H9 (cell line): ENCODE data around the gene NRG3. TPM values are rescaled to one million over a fixed set of nuclear protein-coding genes. Genes with fewer than 3 reads are reported as not detected.

Experiments used
- DNase-seq: peaks from one replicate; pipeline ENCODE4 v3.0.0-alpha.2; 2017
- H2AFZ ChIP-seq: one replicate; pipeline ENCODE4 v1.6.1; 2013; ENCODE audit warnings: mild to moderate bottlenecking, low read length, control low read depth, moderate library complexity
- H2AK5ac ChIP-seq: 2 replicates; pipeline ENCODE4 v1.6.1; 2013; ENCODE audit warnings: low read length, control low read depth, mixed read lengths; ENCODE audit not compliant: insufficient read length
- H2BK120ac ChIP-seq: one replicate; pipeline ENCODE4 v1.6.1; 2013; ENCODE audit warnings: low read depth, mild to moderate bottlenecking, low read length, control low read depth, inconsistent platforms; ENCODE audit not compliant: poor library complexity, severe bottlenecking
- H2BK12ac ChIP-seq: 2 replicates; pipeline ENCODE4 v1.6.1; 2013; ENCODE audit warnings: low read length, control low read depth, mixed read lengths, low read depth; ENCODE audit not compliant: insufficient read length
- H2BK15ac ChIP-seq: 2 replicates; pipeline ENCODE4 v1.6.1; 2013; ENCODE audit warnings: low read depth, low read length, control low read depth
- H2BK20ac ChIP-seq: one replicate; pipeline ENCODE4 v1.6.1; 2013; ENCODE audit warnings: low read depth, mild to moderate bottlenecking, low read length, control low read depth, inconsistent platforms; ENCODE audit not compliant: poor library complexity, severe bottlenecking
- H2BK5ac ChIP-seq: 2 replicates; pipeline ENCODE4 v1.6.1; 2013; ENCODE audit warnings: low read length, control low read depth, mixed read lengths; ENCODE audit not compliant: insufficient read length
- H3K14ac ChIP-seq: 2 replicates; pipeline ENCODE4 v1.6.1; 2013; ENCODE audit warnings: low read length, control low read depth; ENCODE audit not compliant: insufficient read depth
- H3K18ac ChIP-seq: 2 replicates; pipeline ENCODE4 v1.6.1; 2013; ENCODE audit warnings: low read depth, mild to moderate bottlenecking, mixed read lengths, low read length, control low read depth; ENCODE audit not compliant: insufficient read length
- H3K23ac ChIP-seq: 2 replicates; pipeline ENCODE4 v1.6.1; 2013; ENCODE audit warnings: low read length, control low read depth, mixed read lengths, low read depth; ENCODE audit not compliant: insufficient read length
- H3K23me2 ChIP-seq: 2 replicates; pipeline ENCODE4 v1.6.1; 2013; ENCODE audit warnings: low read depth, mild to moderate bottlenecking, mixed read lengths, low read length, control low read depth; ENCODE audit not compliant: insufficient read length, poor library complexity, severe bottlenecking
- H3K27ac ChIP-seq: 2 replicates; pipeline ENCODE4 v1.5.1; 2013; ENCODE audit warnings: low read length, control low read depth, mixed read lengths, low read depth; ENCODE audit not compliant: insufficient read length
- H3K27me3 ChIP-seq: 2 replicates; pipeline ENCODE4 v1.6.1; 2013; ENCODE audit warnings: low read length, control low read depth, inconsistent platforms; ENCODE audit not compliant: insufficient read depth
- H3K4ac ChIP-seq: 2 replicates; pipeline ENCODE4 v1.6.1; 2013; ENCODE audit warnings: low read depth, mild to moderate bottlenecking, control low read depth, inconsistent platforms, low read length, moderate library complexity
- H3K4me1 ChIP-seq: 2 replicates; pipeline ENCODE4 v1.6.1; 2013; ENCODE audit warnings: low read length, control low read depth, inconsistent platforms; ENCODE audit not compliant: insufficient read depth
- H3K4me2 ChIP-seq: 2 replicates; pipeline ENCODE4 v1.6.1; 2013; ENCODE audit warnings: low read length, control low read depth, mixed read lengths; ENCODE audit not compliant: insufficient read length, insufficient read depth
- H3K56ac ChIP-seq: 2 replicates; pipeline ENCODE4 v1.6.1; 2013; ENCODE audit warnings: low read depth, mild to moderate bottlenecking, mixed read lengths, low read length, control low read depth; ENCODE audit not compliant: insufficient read length
- H3K79me1 ChIP-seq: 2 replicates; pipeline ENCODE4 v1.6.1; 2013; ENCODE audit warnings: low read depth, mild to moderate bottlenecking, moderate library complexity, low read length, control low read depth, inconsistent platforms; ENCODE audit not compliant: insufficient read depth, poor library complexity, severe bottlenecking
- H3K79me2 ChIP-seq: 2 replicates; pipeline ENCODE4 v1.6.1; 2013; ENCODE audit warnings: low read length, control low read depth, inconsistent platforms; ENCODE audit not compliant: insufficient read depth
- H3K9ac ChIP-seq: 2 replicates; pipeline ENCODE4 v1.6.1; 2013; ENCODE audit warnings: low read length, control low read depth, mixed read lengths; ENCODE audit not compliant: insufficient read length; ENCODE audit errors: extremely low read depth
- H3K9me3 ChIP-seq: one replicate; pipeline ENCODE4 v1.6.1; 2013; ENCODE audit warnings: low read depth, low read length, inconsistent platforms; ENCODE audit not compliant: control insufficient read depth
- H3T11ph ChIP-seq: one replicate; pipeline ENCODE4 v1.6.1; 2013; ENCODE audit warnings: mild to moderate bottlenecking, low read length, control low read depth, inconsistent platforms
- H4K20me1 ChIP-seq: one replicate; pipeline ENCODE4 v1.6.1; 2013; ENCODE audit not compliant: control insufficient read depth, insufficient read length, insufficient read depth
- H4K5ac ChIP-seq: 2 replicates; pipeline ENCODE4 v1.6.1; 2013; ENCODE audit warnings: low read depth, mild to moderate bottlenecking, mixed read lengths, low read length, control low read depth; ENCODE audit not compliant: insufficient read length
- H4K8ac ChIP-seq: replicated peaks from 2 replicates; pipeline ENCODE4 v1.6.1; 2013; ENCODE audit warnings: low read length, control low read depth, mixed read lengths, low read depth; ENCODE audit not compliant: insufficient read length
- H4K91ac ChIP-seq: 2 replicates; pipeline ENCODE4 v1.6.1; 2013; ENCODE audit warnings: low read depth, mild to moderate bottlenecking, moderate library complexity, mixed read lengths, low read length, control low read depth; ENCODE audit not compliant: insufficient read length
- H3K27ac Mint-ChIP-seq, 3 experiments: 2 replicates in 2 of 3; 3 replicates in 1 of 3; pipeline ENCODE4 v1.8.0; 2020 to 2021; ENCODE audit warnings: mixed read lengths in 3 of 3, mild to moderate bottlenecking in 1 of 3, moderate library complexity in 1 of 3
- H3K27me3 Mint-ChIP-seq: 2 replicates; pipeline ENCODE4 v1.8.0; 2021; ENCODE audit warnings: low read depth, mild to moderate bottlenecking, moderate library complexity, mixed read lengths
- H3K36me3 Mint-ChIP-seq, 3 experiments: 2 replicates in 2 of 3; 3 replicates in 1 of 3; pipeline ENCODE4 v1.8.0; 2020 to 2021; ENCODE audit warnings: low read depth in 3 of 3, mixed read lengths in 3 of 3; ENCODE audit not compliant: insufficient read depth in 1 of 3
- H3K4me1 Mint-ChIP-seq, 2 experiments: 2 replicates each; pipeline ENCODE4 v1.8.0; 2020; ENCODE audit warnings: mixed read lengths in 2 of 2
- H3K4me3 Mint-ChIP-seq, 2 experiments: 2 replicates in 1 of 2; 3 replicates in 1 of 2; pipeline ENCODE4 v1.8.0; 2020 to 2021; ENCODE audit warnings: mild to moderate bottlenecking in 2 of 2, mixed read lengths in 2 of 2, moderate library complexity in 1 of 2
- H3K9me3 Mint-ChIP-seq, 2 experiments: 2 replicates in 1 of 2; 3 replicates in 1 of 2; pipeline ENCODE4 v1.8.0; 2020; ENCODE audit warnings: mild to moderate bottlenecking in 2 of 2, mixed read lengths in 2 of 2, moderate library complexity in 1 of 2
- WGBS: extraction: QIAGEN DNeasy Blood & Tissue Kit; methylation state at CpG from one replicate; pipeline ENCODE4 v1.1.7; 2013; ENCODE audit warnings: missing lambda C conversion rate, low lambda C conversion rate, mixed read lengths; ENCODE audit not compliant: insufficient read length; ENCODE audit errors: extremely low coverage; 5-methylcytosine and 5-hydroxymethylcytosine counted together
- total RNA-seq: library from RNA; stranded (reverse); gene quantifications from 2 replicates; pipeline ENCODE4 v1.2.1, GENCODE V29; 2021
- TF ChIP-seq, protein P1 (sequence below): fragments of 200-600 bp; sonication (generic); conservative IDR thresholded peaks from 3 replicates; pipeline ENCODE4 v1.8.0; 2021; ENCODE audit warnings: antibody characterized with exemption, mild to moderate bottlenecking

Gene NRG3
- total RNA-seq, 1 experiment from 2014 or later, result 1.6 TPM

DNA sequence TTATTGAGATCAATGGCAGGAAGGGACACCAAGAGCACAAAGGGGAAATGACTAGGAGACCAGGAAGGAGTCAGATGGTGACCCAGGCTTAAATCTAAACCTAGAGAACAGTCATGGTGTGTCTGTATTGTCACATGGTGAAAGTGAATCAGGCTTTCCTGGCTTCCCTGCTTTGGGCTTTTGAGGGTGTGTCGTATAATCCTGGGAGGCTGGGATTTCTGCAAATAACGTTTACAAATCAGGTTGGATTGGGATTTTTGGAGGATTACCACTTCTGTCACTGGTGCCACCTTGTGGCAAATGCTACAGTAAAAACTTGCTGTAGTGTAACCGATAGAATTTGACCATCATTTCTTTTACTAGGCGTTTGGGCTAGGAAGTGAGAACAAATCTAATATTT lies 502.6 kb downstream of the NRG3 start:
- Histone ChIP-seq H3K23me2 (no peaks in the 10 kb centered on the region), H4K8ac (no peak overlapping the region), H3K14ac (no peak overlapping the region), H3K4me1 (no peaks in the 10 kb centered on the region), H2BK120ac (no peak overlapping the region), H3K27ac (no peak overlapping the region), H2AFZ (no peak overlapping the region), H3K56ac (no peak overlapping the region), H2BK20ac (no peak overlapping the region), H2BK15ac (no peak overlapping the region), H4K20me1 (no peaks in the 10 kb centered on the region), H2BK12ac (no peak overlapping the region), H3K18ac (no peak overlapping the region), H3K79me2 (no peaks in the 10 kb centered on the region), H2AK5ac (no peak overlapping the region), H3K9me3 (no peaks in the 10 kb centered on the region), H3K23ac (no peak overlapping the region), H3K4me2 (no peak overlapping the region), H4K91ac (no peak overlapping the region), H3K79me1 (no peaks in the 10 kb centered on the region), H3K4ac (no peak overlapping the region), H4K5ac (no peak overlapping the region), H3K27me3 (no peaks in the 10 kb centered on the region), H3T11ph (no peak overlapping the region), H3K9ac (no peak overlapping the region), H2BK5ac (no peak overlapping the region)
- H3K4me1 Mint-ChIP-seq, result no peaks in the 10 kb centered on the region
- no peak overlapping the region for H3K4me3 Mint-ChIP-seq
- TF ChIP-seq, protein P1, sequence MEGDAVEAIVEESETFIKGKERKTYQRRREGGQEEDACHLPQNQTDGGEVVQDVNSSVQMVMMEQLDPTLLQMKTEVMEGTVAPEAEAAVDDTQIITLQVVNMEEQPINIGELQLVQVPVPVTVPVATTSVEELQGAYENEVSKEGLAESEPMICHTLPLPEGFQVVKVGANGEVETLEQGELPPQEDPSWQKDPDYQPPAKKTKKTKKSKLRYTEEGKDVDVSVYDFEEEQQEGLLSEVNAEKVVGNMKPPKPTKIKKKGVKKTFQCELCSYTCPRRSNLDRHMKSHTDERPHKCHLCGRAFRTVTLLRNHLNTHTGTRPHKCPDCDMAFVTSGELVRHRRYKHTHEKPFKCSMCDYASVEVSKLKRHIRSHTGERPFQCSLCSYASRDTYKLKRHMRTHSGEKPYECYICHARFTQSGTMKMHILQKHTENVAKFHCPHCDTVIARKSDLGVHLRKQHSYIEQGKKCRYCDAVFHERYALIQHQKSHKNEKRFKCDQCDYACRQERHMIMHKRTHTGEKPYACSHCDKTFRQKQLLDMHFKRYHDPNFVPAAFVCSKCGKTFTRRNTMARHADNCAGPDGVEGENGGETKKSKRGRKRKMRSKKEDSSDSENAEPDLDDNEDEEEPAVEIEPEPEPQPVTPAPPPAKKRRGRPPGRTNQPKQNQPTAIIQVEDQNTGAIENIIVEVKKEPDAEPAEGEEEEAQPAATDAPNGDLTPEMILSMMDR, result peak; percentile 72
- H3K27me3 Mint-ChIP-seq, result no peaks in the 10 kb centered on the region
- H3K36me3 Mint-ChIP-seq, result no peaks in the 10 kb centered on the region
- no peak overlapping the region for H3K27ac Mint-ChIP-seq
- WGBS, result no CpG with 5 or more reads among the region's 4 CpGs
- DNase-seq, result no peak
- no peaks in the 10 kb centered on the region for H3K9me3 Mint-ChIP-seq
